HG03521 (cell line): ENCODE measurements around the gene IQGAP3.

Experiments
- ATAC-seq: cut with Tn5 transposase; IDR thresholded peaks from one replicate; pipeline ENCODE4 v1.9.1; 2021; ENCODE audit warnings: mild to moderate bottlenecking, moderate library complexity; ENCODE audit not compliant: unreplicated experiment

IQGAP3 gene

GRCh38 chr1:156499194-156499841 lies 73.0 kb downstream of the IQGAP3 start:
- no peak for ATAC-seq

DNA sequence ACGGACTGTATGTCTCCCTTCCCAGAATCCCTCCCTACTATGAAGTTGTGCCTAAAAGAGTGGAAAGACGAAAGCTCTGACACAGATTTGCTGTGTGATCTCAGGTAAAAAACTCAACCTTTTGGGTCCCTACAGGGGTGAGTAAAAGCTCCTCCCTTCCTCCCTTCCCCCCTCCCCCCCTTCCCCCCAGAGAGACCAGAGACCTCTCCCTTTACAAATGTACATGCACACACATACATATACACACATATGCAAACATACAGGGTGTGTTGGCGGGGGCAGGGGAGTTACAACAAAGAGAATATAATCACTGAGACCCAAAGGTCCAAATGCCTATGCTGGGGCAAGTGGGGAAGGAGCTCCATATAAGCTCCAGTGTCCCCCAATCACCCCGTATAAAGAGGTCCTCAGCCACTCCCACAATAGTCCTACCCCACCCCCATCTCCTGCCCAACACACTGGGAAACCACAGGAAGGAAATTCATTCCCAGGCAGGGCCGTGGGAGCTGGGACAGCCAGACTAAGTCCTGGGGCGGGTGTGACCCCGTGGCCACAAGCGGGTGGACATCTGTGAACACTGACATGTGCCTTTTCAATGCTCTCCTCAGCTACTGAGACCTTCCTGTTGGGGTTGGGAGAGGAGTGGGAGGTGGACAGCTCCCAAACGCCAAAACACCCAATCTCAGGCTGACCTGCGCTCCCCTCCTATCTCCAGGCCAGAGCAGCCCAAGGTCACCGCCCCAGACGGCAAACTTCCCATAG lies 73.8 kb downstream of the IQGAP3 start:
- no peak for ATAC-seq

GRCh38 chr1:156497743-156498431 lies 74.5 kb downstream of the IQGAP3 start:
- no peak for ATAC-seq

DNA sequence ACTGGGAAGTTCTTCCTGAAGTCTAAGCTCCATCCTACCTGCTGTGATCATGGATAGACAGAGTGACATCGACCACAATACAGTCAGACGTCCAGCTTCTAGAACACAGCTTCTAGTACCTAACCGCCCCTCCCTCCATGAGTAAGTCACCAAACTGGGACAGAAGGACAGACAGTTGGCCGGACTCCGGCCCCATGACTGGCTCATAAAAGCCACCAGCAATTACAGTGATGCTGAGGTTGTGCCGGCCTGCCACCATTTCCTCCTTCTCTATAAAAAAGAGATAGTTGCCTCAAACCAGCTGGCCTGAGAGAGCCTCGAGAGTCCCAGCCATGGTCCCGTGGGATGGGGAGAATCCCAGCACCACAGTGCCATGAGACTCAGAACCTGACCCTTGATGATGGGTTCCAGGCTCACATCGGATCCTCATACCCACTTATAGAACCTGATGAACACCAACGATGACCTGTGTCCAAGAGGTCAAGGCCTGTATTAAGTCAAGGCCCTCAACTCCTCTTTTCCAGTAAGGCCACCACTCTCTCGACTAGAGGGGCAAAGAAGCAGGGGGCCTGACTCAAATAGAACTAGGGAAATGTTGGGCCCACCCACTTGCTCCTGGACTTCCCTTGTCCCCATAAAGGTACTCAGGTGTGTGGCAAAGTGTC lies 75.2 kb downstream of the IQGAP3 start:
- no peak for ATAC-seq

DNA sequence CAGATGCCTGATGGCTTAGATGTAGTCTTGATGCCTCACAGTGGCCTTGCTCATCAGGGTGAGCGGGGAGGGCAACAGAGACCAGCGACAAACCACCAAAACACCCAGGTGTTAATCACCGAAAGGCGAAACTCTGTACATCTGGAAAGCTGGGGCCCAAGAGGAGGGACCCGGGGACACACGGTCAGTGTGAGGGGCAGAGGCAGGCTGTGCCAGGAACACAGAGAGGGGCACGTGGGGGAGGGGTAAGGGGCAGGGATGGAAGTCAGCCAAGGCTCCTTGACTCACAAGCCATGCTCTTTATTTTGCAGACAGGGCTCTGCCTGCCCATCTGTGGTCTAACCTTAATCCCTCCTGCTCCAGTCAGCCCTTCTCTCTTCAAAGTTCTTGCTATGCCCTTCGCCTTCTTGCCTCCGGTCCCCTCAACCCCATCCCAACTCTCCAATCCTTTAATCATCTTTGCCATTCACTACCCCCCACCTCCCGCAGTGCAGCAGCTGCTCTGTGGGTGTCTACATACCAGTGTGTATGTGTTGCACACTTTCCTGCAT lies 76.1 kb downstream of the IQGAP3 start:
- no peak for ATAC-seq

GRCh38 chr1:156495401-156496140 lies 76.8 kb downstream of the IQGAP3 start:
- no peak for ATAC-seq

GRCh38 chr1:156494309-156494895 lies 78.0 kb downstream of the IQGAP3 start:
- no peak for ATAC-seq

- ATAC-seq: no peak
Measured at GRCh38 chr1:156493742-156494141, 78.6 kb downstream of the IQGAP3 start.

DNA sequence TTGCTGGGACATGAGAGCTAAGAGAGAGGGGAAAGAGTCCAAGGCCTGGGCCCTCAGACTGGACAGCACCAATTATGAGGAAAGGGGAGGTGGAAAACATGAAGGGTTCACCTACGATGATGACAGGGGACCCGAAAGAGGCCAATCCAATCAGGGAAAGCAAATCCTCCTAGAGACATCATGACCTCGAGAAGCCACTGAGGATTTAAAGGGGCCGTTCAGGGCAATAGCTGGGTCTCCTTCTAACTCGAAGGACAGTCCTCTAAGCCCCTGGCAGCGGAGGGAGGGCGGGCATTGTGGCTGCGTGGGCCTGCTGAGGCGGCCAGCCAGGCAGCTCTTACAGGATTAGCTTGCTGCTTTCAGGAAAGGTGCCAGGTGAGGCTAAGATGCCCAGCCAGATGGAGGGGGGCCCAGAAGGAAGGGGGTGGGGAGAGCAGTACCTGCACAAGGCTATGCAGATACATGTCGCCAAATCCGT lies 79.2 kb downstream of the IQGAP3 start:
- no peak for ATAC-seq

GRCh38 chr1:156492591-156493080 lies 79.7 kb downstream of the IQGAP3 start:
- ATAC-seq: no peak

GRCh38 chr1:156492013-156492590 lies 80.3 kb downstream of the IQGAP3 start:
- no peak for ATAC-seq

DNA sequence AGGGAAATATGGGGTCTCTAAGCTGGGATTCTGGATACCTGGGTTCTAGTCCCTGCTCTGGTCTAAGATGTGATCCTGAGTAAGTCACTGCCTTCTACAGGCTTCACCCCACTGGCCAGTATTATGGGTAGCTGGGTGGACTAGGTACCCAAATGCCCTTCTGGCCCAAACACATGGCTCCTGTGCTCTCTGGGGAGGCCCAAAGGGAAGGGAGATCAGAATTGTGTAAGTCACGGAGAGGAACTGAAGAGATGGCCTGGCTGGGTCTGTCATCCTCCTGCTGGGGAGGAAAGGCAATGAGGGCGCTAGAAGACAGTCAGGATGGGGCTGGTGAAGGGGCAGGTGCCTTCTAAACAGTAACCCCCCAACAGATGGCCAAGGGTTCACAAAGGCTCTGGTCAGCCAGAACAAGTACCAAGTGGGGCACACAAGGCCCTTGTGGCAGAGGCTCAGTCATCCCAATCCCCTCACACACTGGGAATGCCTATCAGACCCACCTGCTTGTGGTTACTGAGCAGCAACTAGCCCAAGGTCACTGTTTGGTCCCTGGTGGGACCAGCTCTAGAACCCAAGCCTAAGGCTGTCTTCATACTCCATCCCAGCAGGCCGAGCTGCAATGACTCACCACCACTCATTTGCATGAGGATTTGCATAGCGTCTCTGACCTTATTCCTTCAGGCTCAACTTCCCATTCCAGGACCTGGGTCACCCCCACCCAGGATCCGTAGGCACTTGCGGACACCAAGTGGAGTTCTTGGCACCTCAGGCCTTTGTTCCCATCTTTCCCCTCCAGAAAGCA lies 81.0 kb downstream of the IQGAP3 start:
- ATAC-seq: no peak

DNA sequence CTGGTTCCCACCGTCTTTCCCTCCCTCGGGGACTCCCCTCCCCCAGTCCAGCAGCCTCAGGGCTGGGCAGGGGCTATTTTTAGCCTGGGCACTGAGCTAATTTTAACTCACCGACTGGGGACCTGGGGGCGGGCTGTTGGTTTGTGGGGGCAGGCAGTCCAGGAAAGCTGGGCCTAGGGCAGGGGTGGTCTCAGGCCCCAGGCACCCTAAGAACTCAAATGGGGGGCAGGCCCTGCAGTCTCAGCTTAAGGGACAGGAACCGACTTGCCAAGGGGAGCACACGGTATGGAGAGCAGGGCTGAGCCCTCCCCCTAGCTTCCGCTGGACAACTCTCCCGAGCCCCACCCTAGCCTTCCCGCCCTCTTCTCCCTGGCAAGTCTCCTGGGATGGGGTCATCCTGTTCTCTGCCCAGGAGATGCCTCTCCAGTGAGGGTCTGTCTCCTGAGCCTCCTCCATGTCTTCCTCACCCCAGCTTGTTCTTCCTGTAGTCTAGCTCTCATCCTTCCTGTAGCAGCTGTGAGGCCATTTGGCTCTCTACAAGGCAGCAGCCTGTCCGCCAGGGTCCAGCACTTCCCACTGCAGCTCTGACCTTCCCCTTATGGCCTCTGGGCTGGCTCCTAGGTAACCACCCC lies 81.8 kb downstream of the IQGAP3 start:
- no peak for ATAC-seq

DNA sequence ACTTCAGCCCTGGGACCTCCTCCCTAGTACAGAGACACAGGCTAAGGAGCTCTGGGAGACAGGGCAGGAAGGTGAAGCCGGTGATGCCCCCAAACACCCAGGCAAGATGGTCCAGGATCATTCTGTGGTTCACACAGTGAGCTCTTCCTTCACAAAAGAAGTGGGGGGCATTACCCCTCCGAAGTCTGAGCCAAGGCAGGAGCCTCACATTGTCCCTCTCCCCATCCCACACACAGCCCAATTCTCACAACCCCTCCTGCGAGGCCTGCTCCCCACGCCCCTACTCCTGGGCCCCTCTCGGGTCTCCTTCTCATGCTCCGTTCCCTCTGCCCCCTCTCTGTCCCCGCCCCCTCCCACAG lies 82.5 kb downstream of the IQGAP3 start:
- ATAC-seq: no peak

DNA sequence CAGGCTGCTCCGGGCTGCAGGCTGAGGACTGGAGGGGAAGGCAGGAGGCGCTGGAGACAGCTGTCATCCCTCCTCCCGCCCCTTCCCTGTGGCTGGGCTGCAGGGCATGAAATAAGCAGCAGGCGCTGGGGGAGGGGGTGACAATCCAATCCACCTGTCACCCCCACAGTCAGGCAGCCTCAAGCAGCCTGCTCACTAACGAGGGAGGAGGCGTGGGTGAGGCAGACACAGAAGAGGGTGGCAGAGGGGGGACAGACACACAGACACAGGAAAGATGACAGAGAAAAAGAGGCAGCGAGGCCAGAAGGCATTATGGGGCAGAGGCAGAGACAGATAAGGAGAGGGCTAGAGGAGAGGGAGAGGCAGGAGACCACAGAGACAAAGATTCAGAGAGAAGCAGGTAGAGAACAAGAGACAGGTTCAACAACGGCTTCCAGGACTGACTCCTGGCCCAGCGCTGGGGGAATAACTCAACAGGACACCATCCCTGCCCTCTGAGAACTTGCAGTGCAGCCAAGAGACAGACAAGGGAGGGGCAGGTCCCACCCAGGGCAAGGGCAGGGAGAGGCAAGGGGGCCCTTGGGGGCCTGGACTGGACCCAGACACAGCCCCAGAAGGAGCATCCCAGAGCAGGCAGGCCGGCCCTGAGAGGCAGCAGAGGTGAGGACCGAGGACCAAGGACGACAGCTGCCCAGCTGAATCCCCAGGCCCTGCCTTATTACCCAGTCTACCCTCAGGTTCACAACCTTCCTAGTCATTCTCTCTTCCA lies 83.0 kb downstream of the IQGAP3 start:
- no peak for ATAC-seq

- ATAC-seq: peak; percentile 49
Measured at GRCh38 chr1:156488566-156489165, 83.7 kb downstream of the IQGAP3 start.

DNA sequence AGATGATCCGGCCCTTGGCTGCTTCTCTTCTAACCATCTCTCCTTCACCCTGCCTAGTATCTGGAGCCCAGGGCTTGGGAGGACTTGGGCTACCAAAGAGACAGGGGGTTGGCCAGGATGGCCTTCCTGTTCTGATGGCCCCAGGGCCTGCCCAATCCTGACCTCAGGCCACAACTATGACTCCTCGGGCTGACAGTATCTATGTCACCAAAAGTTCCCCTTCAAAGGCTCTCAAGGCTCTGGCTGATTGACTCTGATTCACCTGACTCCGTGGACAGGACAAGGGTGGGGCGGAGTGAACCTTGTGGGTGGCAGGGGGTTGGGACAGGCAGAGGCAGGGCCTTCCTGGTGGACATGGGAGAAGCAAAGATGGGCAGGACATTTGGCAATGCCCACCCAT lies 84.5 kb downstream of the IQGAP3 start:
- no peak for ATAC-seq
